NCI-H1092 (cell line): ENCODE measurements around the gene YY1.
"Not testable (repeated sequence)": the region's sequence is repeated elsewhere in the genome, so short reads cannot be mapped to it uniquely, and the experiment has no call there.

Experiments used
- DNase-seq: peaks from one replicate; lab custom pipeline; 2025; lab: John Stamatoyannopoulos, UW

The YY1 gene

GRCh38 chr14:100238419-100239210, at the start of gene YY1:
TSS of gene YY1 (plus strand) at chr14:100239144. CDS start at chr14:100239245, 101 bp downstream.
- peak; percentile 97 for DNase-seq

GRCh38 chr14:100190126-100190525, 48.8 kb upstream of the YY1 start:
- no peak for DNase-seq

DNA sequence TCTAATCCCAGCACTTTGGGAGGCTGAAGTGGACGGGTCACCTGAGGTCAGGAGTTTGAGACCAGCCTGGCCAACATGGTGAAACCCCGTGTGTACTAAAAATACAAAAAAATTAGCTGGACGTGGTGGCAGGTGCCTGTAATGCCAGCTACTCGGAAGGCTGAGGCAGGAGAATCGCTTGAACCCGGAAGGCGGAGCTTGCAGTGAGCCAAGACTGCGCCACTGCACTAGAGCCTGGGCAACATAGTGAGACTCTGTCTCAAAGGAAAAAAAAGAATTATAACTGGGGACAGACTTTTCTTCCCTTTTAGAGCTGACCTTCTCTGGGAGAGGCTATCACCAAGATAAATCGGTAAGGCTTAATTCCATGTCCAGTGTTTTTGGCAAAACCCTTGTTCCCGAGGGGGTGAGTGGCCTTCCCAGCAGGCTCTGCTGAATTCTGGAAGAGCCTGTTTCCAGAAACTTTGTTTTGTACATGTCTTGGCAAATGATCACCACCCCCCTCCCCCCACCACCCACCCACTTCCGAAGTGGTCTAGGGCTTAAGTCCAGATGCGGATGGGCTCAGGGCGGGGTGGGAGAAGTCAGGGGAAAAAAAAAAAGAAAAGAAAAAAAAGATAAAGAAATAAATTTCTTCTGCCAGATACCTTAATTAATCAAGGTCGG, 47.2 kb upstream of the YY1 start:
- no peak for DNase-seq

GRCh38 chr14:100192250-100192671, 46.7 kb upstream of the YY1 start:
- DNase-seq, result no peak

GRCh38 chr14:100192672-100193416, 46.1 kb upstream of the YY1 start:
- DNase-seq, result peak; percentile 99

DNA sequence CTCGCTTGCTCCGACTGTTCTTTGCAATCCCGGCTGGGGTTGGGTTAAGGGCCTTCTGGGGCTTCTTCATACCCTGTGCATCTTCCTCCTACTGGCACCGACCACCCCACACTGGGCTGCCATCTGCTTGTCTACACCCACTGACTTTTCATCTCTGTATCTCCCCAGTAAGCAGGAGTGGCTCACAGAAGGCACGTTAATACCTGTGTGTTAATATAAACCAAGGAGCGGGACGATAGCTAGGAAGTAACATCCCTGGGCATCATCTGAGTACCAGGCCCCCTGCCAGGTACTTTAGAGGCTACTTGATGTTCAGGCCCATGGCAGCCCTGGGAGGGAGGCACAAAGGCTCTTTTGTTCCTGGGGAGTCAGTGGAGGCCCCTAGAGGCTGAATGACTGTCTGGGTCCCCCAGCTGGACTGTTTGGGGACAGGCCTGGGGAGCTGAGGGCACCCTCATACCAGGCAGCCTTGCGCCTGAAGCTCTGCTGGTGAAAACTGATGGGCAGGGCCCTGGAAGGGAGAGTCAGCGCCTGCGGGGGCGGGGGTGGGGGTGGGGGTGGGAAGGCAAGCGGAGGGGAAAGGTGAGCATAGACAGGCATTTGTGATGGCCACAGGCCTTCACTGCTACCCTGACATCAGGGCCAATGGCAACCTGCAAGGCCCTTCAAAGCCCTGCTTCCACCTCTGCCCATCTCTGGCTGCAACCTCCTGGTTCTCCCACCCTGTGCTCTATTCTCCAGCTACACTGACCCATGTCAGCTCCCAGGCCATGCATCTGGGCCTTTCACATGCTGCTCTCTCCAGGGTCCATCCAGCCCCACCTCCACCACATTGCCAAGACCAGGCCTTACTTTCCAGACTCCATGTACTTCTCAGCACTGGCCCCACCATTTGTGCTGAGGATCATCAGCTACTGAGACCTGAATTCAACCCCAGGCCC, 45.3 kb upstream of the YY1 start:
- DNase-seq, result no peak

DNA sequence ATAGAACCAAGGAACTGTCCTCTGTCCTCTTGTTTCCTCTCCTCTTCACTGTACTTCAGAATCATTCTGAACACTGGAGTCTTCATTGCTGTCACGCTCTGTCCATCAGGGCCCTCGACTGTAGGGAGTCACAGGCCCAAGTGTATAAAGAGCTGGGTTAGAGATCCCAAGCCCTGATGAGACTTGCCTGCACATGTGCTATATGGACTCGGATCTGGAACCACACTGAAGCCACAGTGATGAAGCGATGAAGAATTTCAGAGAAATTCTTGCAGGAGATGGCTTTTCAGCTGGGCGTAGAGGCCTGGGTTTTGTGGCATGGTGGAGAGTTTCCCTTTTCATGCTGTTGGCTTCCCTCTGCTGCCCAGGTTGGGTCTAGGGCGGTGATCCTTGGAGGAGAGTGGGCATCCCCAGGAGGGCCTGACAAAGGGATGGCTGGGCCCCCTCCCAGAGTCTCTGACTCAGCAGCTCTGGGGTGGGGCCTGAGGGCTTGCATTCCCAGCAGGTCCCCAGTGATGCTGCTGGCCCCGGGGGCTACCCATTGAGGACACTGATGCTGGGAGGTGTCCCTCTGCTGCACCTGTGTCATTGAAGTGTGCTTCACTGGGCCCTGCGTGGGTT, 39.6 kb upstream of the YY1 start:
- DNase-seq, result no peak

DNA sequence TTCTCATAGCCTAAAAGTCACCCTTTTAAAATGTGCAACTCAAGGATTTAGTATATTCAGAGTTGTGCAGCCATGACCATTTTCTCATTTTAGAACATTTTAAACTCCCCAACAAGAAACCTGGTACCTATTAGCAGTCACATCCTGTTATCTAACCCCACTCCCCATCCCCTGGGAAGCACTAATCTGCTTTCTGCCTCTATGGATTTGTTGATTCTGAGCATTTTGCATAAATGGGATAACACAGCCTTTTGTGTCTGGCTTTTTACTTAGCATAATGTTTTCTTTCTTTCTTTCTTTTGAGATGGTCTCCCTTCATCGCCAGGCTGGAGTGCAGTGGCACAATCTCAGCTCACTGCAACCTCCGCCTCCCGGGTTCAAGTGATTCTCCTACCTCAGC, 38.6 kb upstream of the YY1 start:
- DNase-seq, result no peak

DNA sequence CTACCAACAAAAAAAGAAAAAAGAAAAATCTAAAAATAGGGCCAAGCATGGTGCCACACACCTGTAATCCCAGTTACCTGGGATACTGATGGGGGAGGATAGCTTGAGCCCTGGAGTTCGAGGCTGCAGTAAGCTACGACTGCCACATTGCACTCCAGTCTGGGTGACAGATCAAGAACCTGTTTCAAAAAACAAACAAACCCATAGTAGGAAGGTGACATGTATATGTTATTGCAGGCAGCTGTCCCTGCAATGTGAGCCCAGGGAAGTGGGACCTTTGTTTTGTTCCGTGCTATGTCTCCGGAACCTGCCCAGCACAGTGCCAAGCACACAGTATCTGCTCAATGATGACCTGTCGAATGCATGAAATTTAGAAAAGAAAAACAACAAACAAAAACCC, 37.2 kb upstream of the YY1 start:
- DNase-seq, result no peak

DNA sequence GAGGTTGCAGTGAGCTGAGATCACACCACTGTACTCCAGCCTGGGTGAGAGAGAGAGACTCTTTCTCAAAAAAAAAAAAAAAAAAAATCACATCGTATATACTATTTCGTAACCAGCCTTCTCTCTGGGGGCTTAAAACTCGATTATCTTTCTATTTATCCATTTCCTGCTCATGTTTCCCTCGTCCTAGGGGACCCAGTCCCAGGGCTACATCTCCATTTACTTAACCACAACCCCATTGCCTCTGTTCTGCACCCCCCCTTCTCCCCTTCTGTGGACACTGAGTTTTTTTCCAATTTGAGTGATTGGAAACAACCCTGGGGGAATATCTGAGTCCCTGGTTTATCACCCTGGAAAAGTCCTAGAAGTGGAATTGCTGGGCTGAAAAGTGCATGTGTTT, 36.2 kb upstream of the YY1 start:
- DNase-seq, result no peak

DNA sequence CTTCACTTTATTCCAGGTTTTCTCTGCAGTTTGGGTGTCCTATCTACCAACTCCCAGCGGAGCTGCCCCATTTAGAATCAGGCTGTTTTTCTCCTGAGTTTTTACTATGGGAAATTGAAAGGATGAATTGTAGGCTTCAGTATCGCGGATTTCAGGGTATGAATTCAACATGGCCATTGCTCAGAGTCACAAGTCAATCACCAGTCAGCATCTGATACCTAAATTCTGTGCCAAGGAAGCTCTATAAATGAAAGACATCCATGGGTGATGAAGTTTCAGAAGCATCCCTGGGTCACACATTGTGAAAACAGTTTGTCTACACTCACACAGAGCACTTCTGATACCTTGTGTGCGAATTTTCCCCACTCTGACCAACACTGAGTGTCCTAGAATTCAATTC, 35.8 kb upstream of the YY1 start:
- no peak for DNase-seq

DNA sequence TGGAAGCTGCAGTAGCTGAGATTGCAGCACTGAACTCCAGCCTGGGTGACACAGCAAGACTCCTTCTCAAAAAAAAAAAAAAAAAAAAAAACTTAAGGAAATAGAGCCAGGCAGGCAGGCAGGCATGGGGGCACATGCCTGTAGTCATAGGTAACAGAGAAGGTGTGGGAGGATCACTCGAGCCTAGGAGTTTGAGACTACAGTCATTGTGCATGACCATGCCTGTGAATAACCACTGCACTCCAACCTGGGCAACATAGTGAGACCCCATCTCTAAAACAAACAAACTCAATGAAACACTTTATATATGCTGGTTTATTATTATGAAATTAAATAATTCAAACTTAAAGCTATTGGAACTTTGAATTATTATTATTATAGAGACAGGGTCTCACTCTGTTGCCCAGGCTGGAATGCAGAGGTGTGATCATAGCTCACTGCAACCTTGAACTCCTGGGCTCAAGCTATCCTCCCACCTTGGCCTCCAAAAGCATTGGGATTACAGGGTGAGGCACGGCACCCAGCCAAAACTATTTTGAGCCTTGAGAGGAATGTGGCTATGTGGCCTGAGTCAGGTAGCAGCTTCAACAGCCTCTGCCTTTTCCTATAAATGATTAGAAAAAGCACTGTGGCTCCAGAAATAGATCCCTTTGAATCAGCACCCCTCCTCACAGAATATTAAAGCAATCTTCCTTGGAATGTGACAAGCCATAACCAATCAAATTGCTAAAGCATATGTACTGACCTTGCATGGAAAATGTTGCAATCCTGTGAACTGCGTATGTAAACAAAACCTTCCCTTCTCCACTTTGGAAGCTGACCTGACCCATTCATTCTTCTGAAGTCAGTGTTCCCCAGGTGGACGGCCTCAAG, 34.7 kb upstream of the YY1 start:
- DNase-seq, result no peak

DNA sequence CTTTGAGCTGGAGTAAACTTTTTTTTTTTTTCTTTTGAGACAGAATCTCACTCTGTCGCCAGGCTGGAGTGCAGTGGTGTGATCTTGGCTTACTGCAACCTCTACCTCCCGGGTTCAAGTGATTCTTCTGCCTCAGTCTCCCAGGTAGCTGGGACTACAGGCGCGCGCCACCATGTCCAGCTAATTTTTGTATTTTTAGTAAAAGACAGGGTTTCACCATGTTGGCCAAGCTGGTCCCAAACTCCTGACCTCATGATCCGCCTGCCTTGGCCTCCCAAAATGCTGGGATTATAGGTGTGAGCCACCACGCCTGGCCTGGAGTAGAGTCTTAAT, 34.1 kb upstream of the YY1 start:
- not testable (repeated sequence) for DNase-seq

GRCh38 chr14:100207588-100207987, 31.4 kb upstream of the YY1 start:
- not testable (repeated sequence) for DNase-seq

- DNase-seq, result not testable (repeated sequence)
Measured at GRCh38 chr14:100208136-100208535, 30.8 kb upstream of the YY1 start.

- DNase-seq, result no peak
Measured at GRCh38 chr14:100211366-100211765, 27.6 kb upstream of the YY1 start.

GRCh38 chr14:100211893-100212292, 27.1 kb upstream of the YY1 start:
- DNase-seq, result no peak

DNA sequence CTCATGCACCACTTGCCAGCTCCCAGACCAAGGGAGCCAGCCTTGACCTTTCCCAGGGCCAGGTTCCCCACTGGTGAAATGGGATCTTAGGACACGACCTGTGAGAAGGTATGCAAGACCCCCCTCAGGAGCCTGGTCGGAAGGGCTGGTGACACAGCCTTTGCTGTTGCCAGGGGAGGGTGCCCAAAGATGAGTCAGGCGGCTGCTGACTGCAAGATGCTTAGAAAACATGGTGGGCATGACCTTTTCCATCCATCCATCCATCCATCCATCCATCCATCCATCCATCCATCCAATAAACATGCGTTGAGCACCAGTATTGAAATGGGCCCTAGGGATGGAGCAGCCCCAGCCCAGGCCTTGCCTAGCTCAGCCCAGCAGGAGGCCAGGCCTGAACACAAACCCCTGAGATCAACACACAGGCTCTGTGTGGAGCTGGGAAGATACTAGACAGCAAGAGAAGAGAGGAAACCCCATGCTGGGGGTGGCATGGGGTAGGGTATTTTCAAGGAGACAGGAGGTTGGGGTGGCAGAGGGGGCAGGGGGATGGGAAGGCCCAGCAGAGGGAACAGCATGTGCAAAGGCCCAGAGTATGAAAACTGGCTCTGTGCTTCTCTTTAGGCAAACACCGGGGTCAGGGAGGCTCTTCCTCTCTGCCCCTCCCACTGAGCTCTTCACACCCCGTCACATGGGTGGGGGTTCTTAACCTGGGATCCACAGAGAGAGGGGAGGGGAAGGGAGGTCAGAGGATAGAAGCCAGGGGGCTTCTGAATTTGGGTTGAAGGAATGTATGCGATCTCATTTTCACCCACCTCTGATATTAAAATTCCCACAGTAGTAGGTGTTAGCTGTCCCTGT, 26.2 kb upstream of the YY1 start:
- DNase-seq, result no peak

DNA sequence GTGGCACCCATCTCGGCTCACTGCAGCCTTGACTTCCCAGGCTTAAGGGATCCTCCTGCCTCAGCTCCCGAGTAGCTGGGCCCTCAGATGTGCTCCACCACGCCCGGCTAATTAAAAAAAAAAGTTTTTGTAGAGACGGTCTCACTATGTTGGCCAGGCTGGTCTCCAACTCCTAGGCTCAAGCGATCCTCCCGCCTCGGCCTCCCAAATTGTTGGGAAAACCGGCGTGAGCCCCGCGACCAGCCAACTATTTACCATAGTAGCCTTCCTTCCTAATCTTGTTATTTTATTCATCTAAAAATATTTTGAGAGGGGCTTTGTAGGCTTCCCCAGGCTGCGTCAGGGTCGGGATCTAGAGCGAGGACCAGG, 25.4 kb upstream of the YY1 start:
- DNase-seq, result no peak
